Brain pericyte (primary cell): ENCODE results near the gene ACAP3.

Experiments used
- DNase-seq: peaks from one replicate; pipeline ENCODE4 v3.0.0-alpha.2; 2012; ENCODE audit warnings: low read depth, low spot score

The ACAP3 gene

DNA sequence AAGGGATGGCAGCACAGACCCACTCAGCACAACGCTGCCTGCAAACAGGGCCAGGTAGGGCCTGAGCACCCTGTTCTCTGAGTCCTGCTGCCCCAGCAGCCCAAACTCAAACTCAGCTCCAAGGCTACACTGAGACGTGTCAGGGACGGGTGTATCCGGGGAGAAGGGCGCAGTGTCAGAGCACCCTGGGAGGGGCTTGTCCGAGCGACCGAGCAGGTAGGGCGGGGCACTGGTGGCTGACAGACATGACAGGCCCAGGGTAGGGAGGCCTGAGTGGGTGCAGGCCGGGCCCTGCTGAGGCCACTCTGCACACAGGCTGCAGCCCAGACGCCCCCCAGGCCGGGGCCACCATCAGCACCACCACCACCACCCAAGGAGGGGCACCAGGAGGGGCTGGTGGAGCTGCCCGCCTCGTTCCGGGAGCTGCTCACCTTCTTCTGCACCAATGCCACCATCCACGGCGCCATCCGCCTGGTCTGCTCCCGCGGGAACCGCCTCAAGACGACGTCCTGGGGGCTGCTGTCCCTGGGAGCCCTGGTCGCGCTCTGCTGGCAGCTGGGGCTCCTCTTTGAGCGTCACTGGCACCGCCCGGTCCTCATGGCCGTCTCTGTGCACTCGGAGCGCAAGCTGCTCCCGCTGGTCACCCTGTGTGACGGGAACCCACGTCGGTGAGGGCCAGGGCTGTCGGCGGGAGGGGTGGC lies 22.0 kb downstream of the ACAP3 start:
- DNase-seq, result no peak

DNA sequence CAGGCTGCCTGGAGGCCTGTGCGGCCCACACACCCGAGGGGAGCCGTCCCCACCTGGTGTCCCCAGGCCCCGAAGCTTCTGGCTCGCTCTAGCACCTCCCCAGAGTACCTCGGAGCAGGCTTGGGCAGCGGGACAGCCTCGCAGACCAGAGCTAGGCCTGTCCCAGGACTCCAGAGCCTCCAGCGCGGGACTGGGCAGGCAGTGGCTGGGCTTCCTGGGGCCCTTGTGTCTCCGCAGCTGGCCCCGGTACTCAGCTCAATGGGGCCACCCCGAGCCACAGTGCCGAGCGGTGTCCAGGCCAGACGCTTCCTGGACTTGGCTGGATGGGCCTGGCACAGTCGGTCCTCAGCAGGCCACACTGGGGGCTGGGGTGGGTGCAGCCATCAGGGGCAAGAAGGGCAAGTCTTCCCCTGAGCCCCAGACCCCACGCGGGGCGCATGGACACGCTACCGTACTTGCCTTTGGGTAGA lies 22.6 kb downstream of the ACAP3 start:
- DNase-seq, result no peak

DNA sequence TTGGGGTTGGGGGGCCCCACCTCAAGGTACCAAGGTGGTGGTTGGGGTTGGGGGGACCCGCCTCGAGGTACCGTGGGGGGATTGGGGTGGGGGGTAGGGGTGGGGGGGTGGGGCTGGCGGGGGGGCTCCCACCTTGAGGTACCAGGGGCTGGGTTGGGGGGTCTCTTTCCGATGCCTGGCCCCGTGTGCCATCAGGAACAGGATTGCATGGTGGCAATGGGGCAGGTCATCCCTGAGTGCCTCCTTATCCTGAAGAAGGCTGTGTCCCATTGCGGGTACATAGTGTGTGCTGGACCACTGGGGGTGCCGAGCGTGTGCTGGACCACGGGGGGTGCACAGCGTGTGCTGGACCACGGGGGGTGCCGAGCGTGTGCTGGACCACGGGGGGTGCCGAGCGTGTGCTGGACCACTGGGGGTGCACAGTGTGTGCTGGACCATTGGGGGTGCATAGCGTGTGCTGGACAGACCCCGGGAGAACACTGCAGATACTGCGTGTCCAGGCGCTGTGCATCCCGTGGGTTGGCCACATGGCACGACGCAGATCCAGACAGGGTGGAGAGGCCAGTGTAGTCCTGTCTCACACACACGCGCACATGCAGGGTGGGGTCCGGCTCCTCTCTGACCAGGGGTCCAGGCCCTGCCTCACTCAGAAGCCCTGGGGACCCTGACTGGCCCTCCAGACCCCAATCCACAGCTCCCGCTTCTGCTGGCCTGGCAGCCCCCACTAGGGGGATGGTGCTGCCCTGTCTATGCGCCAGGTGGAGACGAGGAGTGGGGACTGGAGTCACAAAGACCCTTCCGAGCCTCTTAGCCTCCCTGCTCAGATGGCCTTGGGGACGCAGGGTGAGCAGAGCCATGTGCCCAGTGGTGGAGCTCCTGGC lies 23.3 kb downstream of the ACAP3 start:
- no peak for DNase-seq

DNA sequence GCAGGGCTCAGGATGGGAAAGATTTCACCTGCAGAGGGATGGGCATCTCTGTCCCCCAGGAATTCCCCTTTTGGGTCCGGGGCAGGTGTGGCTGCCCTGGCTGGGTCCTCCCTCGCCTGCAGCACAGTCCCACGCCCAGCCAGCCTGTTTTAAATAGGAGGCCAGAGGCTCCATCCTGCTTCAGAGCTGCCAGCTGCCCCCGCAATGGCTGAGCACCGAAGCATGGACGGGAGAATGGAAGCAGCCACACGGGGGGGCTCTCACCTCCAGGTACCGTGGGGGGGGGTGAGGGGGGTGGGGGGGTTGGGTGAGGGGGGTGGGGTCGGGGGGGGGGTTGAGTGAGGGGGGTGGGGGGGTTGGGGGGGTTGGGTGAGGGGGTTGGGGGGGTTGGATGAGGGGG lies 23.9 kb downstream of the ACAP3 start:
- DNase-seq, result no peak

DNA sequence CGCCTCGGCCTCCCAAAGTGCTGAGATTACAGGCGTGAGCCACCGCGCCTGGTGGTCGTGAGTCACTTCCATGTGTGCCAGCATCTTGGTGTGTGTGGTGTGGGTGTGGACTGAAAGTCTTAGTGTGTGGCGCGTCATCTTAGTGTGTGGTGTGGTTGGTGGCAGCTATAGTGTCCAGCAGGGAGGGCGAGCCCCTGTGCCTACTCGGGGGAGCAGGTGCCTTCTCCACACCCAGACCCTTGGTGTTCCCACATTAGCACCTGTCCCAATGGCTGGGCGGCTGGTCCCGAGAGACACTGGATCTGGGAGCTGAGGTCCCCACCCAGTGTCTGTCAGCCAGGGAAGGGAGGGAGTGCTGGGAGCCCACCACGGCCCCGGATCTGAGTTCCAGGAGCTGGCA lies 24.7 kb downstream of the ACAP3 start:
- DNase-seq, result no peak

- DNase-seq, result no peak
Measured at GRCh38 chr1:1281533-1282321, 26.0 kb downstream of the ACAP3 start.

- DNase-seq, result no peak
Measured at GRCh38 chr1:1280782-1281481, 26.8 kb downstream of the ACAP3 start.

- DNase-seq, result no peak
Measured at GRCh38 chr1:1279028-1279427, 28.7 kb downstream of the ACAP3 start.

GRCh38 chr1:1278620-1279019 lies 29.1 kb downstream of the ACAP3 start:
- DNase-seq, result no peak

DNA sequence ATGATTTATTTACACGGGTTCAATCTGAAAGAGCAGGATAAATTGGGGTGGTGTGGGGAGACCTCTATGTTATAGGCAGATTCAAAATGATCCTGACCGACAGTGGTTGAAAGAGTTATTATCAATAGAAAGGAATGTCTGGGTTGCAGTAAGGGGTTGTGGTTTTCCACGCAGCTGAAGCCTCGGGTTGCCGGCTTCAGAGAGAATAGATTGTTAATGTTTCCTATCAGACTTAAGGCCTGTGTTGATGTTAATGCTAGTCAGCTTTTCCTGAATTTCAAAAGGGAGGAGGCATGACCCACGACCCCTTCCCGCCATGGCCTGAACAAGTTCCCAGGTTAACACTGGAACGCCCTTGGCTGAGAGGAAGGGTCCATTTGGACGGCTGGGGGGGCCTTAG lies 31.9 kb downstream of the ACAP3 start:
- no peak for DNase-seq

DNA sequence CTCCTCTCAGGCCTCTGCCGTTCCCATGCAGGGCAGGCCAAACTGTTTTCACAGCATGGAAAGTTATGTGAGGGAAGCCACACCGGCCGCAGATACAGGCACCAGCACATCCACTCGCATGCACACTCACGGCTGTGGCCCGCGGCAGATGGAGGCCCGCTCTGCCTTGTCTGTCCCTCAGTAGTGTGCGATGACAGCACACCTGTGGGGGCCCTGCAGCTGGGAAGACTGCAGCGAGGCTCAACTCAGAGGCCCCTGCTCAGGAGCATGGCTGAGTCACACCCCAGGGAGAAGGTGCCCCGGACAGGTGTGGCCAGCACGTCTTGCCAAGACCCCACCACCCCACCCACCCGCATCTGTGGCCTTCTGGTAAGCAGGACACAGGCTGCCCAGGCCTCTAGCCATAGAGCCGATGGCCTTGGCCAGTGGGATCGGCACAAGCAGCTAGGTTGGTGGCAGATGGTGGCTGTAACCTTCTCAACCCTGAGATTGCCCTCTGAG lies 32.7 kb downstream of the ACAP3 start:
- no peak for DNase-seq

- DNase-seq, result no peak
Measured at GRCh38 chr1:1274299-1274930, 33.3 kb downstream of the ACAP3 start.

GRCh38 chr1:1273512-1274298 lies 34.0 kb downstream of the ACAP3 start, which contains the start of gene UBE2J2:
UBE2J2 (minus strand) TSS chr1:1273854; CDS start chr1:1267992, 5,862 bp downstream.
- DNase-seq, result peak; percentile 47

DNA sequence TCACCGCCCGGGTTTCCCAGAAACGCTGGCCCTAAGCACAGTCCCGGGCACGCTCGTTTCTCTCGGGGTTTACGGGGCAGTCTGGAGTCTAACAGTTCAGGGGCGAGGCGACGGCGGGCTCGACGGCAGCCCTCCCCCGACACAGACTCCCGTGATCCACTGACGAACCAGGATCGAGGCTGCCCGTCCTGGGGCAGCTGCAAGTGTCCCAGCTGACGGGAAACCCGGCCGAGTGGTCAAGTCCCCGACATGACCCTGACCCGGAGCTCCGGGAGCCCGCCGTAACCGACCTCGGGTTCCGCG lies 34.6 kb downstream of the ACAP3 start:
- no peak for DNase-seq

GRCh38 chr1:1272341-1273208 lies 35.2 kb downstream of the ACAP3 start:
- no peak for DNase-seq

GRCh38 chr1:1270813-1271212 lies 36.9 kb downstream of the ACAP3 start:
- no peak for DNase-seq

- DNase-seq, result no peak
Measured at GRCh38 chr1:1268284-1268682, 39.4 kb downstream of the ACAP3 start.

DNA sequence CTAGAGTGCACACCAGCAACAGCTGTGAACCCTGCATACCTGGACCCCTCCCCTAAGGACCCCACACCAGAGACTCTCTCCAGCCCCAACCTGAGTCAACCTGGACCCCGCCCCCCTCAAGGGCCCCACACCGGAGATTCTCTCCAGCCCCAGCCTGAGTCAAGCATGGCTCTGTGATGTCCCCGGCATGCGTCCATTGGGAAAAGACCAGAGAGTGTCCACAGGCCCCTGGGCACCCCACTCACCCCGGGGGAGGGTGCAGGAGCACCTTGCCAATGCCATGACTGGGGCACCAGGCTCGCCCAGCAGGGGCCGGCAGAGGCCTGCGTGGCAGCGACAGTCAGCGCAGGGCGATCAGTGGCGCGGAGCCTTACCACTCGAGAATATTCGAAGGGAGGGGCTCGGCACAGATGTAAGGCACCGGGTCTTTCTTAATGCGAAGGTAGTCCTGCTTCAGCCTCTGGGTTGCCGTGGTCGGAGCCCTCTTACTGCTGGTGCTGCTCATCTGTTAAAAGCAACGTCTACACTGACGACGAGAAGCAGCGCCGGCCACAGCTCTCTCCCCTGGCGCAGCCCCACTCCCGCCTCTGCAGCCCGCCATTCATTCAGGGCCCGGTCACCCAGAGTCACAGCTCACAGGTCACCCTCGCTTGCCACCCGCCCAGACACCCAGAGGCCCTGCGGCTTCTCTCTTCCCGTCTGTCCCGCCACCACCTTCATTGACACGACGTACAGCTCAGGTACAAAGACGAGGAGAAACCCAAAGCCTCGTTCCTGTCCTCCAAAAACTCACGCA lies 40.0 kb downstream of the ACAP3 start:
- no peak for DNase-seq
